ENCODE data around the gene MRPL34.

DNA sequence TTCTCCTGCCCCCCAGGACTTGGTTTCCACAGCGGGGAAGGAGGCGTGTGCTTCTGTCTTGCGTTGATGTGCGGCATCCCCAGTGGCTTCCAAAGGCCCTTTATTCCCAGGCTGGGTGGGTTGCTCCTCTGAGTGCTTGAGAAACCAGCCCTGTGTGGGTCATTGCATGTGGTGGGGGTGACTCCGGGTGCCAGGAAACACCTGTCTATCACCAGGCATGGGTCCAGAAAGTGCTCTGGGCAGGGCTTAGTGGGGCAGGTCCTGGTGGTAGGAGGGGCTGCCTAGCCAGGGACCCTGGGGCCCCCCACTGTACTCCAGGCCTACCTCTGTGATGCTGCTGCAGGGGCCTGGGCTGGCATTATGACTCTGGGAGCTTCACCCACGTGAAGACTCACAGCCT lies 13.3 kb downstream of the MRPL34 start:
- TF ChIP-seq POLR2AphosphoS5 (IDR thresholded peaks at IDR 0.05) (no peak), POLR2A (IDR thresholded peaks at IDR 0.05) (no peak)
- TF ChIP-seq, protein P1, sequence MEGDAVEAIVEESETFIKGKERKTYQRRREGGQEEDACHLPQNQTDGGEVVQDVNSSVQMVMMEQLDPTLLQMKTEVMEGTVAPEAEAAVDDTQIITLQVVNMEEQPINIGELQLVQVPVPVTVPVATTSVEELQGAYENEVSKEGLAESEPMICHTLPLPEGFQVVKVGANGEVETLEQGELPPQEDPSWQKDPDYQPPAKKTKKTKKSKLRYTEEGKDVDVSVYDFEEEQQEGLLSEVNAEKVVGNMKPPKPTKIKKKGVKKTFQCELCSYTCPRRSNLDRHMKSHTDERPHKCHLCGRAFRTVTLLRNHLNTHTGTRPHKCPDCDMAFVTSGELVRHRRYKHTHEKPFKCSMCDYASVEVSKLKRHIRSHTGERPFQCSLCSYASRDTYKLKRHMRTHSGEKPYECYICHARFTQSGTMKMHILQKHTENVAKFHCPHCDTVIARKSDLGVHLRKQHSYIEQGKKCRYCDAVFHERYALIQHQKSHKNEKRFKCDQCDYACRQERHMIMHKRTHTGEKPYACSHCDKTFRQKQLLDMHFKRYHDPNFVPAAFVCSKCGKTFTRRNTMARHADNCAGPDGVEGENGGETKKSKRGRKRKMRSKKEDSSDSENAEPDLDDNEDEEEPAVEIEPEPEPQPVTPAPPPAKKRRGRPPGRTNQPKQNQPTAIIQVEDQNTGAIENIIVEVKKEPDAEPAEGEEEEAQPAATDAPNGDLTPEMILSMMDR (IDR thresholded peaks at IDR 0.05 in 8 of 11, conservative IDR thresholded peaks at IDR 0.05 in 3 of 11): no peak
